AML-193 (cell line): ENCODE data around the gene SLC19A2.
A peak's percentile ranks its signal among the peaks of the same experiment; 100 is the strongest.

ENCODE experiments used
- DNase-seq, 2 experiments: peaks; one replicate each; lab custom pipeline; 2025; lab: John Stamatoyannopoulos, UW

The SLC19A2 gene

DNA sequence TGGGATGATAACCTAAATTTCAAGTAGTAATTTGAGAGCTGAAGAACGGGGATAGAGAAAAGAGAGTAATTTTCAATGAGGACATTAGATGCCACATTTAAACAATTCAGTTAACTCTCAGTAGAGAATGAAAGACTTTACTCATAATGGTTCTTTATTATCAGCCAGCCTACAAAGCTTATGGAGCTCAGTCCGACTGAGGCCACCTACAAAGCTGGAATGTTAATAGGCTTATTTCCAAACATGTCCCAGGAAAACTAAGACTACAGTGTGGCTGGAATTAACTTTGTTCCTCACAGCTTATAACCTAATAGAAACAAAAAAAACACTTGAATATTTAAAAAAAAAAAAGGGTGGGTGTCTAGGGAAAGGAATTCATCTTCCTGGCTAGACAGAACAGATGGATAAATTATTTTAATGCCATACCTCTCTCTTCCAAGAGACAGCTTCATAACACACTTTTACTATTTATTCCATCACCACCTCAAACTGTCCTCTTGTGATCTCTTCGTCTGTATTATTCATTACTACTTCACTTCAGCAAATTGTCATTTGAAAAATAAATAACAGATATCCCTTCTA lies 9.8 kb downstream of the SLC19A2 start:
- no peak for DNase-seq

DNA sequence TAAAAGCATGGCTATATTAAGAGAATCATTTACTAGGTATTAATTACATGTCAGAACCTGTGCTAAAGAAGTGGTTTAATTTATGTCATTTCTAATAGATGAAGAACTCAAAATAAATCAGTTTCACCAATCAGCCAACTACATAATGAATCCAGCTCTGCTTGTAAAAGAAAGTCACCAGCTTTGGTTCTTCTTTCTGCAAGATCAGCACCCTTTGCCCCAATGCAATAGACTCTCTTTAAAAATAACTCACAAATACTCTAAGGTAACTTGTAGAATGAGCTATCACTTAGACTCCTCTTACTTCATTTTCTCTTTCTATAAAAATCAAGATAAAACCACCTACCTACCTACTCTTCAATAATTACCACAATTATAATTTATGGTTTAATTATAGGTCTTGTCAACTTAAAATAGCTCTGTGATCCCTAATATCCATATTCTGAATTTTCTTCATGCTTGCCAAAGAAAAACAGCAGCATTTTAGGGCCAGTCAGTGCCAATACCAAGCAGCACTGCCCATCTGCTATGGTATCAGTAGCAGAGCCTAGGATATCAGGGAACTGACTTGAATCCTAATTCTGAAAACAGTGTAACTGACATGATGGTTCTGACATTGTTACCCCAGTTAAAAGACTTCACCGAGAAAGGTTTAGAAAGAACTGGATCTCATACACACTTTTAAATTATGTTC lies 11.3 kb downstream of the SLC19A2 start:
- no peak for DNase-seq

DNA sequence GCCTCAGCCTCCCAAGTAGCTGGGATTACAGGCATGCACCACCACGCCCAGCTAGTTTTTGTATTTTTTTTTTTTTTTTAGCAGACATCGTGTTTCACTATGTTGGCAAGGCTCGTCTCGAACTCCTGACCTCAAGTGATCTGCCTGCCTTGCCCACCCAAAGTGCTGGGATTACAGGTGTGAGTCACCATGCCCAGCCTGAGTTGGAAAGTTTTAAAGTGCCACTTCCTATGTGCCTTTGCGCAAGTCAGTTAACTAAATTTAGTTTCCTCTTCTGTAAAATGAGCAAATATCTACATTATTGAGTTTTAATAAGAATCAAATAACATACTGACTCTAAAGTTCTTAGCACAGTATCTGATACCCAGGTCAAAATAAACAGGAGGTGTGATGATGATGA lies 12.4 kb downstream of the SLC19A2 start:
- peak; percentile 50 to 66 for DNase-seq

DNA sequence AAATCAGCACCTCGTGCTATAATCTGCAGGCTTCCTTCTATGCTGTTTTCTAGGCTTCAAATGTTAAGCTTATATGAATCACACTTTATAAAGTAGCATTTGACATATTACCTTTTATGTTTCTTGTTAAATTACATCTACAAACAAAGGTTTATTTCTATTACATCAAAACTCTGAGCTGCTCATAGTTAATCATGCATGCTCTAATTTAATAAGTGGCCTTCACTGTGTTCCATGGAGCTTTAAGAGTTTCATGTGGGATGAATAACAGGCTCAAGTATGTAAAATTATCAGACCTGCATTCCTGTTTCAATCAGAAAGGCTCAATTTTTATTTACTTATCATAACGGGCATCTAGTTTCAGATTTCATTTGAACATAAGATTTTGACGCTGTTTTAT lies 13.0 kb downstream of the SLC19A2 start:
- DNase-seq, result no peak

DNA sequence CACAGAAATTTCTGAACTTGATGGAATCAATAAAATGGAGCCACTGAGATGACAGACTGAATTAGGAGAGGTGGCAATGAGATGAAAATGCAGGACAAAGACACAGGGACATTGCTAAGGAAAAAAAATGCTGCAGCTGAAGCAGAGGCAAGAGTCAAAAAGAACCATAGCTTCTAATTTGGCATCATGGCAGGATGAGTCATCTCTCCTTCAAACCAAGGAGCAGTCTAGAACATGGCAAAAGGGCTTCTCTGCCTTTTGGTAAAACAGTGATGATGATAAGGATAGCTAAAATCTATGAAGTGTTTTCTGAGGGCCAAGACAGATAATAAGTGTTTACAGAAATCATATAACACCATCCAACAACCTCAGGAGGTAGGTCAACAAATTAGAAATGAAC lies 16.8 kb downstream of the SLC19A2 start:
- DNase-seq, result no peak

DNA sequence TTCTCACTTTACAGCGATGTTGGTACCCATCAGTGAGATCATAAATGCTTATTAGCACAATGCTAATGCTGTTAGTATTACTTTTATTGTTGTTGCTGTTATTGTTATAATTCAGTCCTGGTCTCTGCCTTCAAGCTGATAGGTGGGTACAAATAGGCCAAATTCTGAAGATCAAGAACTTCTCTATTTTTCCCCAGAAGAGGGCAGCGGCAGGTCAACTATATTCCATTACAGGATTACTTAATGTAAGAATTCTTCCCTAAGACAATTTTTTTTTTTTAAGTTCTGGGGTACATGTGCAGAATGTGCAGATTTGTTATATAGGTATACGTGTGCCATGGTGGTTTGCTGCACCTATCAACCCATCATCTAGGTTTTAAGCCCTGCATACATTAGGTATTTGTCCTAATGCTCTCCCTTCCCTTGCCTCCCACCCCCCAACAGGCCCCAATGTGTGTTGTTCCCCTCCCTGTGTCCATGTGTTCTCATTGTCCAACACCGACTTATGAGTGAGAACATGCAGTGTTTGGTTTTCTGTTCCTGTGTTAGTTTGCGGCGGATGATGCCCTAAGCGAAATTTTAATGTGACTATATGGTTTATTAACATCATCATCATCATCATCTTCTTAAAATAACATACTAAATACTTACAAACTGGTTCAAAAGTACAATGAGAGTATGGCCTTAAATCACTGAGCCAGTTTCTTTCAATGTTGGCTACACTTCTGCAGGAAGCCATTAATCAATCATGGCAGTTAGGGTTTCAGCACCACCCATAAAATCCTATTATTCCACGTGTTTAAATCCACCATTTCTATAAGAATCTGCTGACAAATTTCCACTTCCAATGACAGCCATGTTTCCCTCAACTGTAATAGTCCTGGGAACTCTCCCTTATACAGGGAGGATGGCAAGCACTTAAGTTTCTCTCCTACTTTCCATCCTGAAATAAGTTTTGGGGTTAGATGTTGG lies 19.2 kb downstream of the SLC19A2 start:
- DNase-seq, result peak; percentile 53 to 61

DNA sequence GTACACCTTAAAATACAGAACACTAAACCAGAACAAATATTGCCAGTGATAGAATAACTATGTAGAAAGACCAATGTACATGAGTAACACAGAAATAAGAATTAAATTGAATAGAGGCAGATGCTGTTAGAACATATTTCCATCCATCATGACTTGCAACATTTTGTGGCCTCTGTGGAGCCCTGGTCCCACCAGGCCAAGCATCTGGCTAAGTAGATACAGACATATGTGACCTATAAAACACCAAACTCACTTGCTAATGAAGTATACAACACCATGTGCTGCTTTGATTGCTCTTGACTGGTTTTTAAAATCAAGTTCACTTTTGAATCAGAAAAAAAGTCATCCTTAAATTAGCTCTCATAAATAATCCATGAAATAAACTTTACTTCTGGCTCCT lies 20.5 kb downstream of the SLC19A2 start:
- no peak for DNase-seq

DNA sequence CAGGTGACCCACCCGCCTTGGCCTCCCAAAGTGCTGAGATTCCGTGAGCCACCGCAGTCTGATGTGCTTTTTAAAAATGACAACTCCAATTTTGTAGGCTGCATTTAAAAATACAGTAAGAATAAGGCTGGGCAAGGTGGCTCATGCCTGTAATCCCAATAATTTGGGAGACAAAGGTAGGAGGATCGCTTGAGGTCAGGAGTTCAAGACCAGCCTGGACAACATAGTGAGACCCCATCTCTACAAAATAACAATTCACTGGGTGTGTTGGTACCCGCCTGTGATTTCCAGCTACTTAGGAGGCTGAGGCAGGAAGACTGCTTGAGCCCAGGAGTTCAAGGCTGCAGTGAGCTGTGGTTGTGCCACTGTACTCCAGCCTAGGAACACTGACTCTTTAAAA lies 23.4 kb downstream of the SLC19A2 start:
- DNase-seq, result no peak

DNA sequence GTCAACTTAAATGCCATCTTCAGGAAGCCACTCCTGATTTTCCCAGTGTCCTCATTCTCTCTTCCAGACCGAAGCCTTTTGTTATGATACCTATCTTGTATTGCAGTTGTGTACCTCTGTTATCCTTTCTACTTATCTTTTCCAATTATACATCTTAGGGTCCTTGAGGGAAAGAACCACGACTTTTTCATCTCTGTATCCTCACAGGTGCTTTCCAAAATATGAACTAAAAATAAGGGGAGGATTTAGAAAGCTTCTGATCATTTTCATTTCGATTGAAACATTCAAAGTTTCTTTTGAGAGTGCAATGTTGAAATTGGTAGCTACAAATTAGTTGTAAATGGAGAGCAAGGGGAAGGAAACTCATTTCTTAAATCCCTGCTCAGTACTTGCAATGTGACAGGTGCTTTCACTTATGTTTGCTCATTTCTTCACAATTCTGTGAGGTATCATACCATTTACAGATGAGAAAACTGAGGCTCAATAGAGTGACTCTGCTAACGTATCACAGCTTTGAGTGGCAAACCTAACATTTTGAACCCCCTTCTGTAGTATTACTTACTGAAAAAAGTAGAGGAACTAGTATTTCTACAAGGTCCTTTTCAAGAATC lies 24.2 kb downstream of the SLC19A2 start:
- no peak for DNase-seq

DNA sequence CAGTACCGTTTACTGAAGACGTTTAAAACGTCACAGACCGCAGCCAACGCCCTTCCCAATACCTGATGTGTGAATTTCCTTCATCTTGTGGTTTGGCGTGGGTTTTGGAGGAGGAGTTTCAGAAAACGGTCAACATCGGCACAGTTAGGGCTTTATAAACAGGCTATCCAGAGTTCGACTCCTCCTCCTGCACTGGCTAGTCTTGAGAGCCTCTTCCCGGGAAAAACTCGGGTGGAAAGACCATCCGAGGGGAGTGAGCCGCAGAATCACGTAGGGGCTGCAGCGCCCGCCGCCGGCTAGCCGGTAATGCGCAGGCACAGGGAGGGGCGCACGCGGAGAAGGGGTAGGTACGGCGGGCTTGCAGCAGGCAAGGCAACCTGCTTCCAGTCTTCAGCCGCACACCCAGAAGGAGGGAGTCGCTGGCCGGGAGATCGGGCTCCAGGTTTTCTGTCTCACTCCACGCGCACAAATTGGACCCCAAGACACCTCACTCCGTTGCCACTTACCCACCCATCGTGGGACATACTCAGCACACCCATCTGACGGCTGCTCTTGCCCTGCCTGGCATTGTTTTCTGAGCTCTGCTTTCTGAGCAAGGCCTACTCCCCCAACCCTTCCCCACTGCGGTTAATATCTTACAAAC lies 25.4 kb downstream of the SLC19A2 start:
- no peak for DNase-seq

DNA sequence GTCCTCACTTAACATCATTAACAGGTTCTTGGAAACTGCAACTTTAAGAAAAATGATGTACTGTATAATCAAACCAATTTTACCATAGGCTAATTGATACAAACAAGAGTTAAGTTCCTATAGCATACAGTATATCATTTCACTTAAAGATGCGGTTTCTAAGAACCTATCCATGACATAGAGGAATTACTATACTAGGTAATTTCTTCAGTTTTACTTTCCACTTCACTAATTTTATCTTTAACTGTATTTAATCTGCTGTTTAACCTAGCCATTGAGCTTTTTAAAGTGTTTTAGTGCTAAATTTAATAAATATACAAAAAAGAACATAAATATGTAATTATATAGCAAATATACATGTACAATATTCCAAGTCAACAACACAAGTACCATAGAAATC lies 28.3 kb downstream of the SLC19A2 start:
- DNase-seq, result no peak

DNA sequence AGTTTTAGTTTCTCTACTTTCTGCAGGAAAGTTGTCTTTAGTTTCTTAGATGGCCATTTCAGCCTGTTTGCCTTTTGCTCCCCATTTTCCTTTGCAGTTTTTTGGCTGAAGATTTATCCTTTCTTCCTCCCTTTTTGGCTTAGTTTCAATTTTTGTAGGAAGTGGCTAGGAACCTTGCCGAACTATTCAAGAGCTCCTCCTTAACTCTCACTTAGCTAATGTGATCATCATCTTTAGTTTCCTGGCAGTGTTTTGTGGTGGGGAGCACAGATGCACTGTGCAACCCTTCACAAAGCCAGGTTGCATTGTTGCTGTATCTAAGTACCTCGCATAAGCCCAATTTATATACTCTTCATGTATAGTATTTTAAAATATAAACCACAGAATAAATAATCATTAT lies 29.7 kb downstream of the SLC19A2 start:
- DNase-seq, result no peak

DNA sequence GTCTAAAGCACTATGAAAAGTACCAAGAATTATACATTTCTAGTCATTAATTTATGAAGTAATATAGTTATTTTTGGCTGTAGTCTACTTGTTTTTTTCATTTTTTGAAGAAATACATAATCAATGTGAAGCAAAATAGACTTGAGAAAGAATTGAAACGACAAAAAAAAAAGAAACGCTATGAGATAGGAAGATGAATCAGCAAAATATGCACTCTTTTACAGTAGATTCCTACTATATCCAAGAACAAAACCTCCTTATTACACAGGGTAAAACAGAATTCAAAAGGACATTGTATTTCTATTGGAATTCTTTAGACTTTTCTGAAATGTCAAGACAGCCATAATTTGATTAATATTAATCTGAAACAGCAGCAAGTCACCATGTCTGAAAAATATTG lies 32.8 kb downstream of the SLC19A2 start:
- no peak for DNase-seq

DNA sequence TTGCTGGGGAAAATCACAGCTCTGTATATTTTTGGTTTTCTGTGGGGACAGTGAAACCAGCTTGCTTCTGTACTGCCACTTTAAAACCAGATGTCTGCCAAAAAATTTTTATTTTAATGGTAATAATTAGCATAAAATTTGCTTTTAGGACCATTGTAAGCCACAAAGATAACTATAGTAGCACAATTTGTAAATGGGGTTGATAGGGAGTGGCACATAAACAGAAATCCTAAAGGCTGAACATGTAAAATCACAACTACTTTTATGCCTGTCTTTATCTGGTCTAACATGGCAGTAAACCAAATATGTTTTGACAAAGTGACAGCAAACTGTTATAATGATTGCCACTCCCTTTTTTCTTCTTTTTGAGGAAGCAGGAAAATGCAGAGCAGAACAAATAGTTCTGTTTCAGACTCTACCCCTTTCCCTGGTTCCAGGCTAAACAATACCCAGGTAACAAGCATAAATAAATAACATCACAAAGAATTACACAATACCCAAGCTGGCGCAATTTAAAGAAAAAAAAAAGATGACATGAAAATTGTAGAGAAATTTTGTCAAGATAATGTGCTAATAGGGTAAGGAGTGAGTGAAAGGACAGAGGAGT lies 34.4 kb downstream of the SLC19A2 start:
- no peak for DNase-seq

DNA sequence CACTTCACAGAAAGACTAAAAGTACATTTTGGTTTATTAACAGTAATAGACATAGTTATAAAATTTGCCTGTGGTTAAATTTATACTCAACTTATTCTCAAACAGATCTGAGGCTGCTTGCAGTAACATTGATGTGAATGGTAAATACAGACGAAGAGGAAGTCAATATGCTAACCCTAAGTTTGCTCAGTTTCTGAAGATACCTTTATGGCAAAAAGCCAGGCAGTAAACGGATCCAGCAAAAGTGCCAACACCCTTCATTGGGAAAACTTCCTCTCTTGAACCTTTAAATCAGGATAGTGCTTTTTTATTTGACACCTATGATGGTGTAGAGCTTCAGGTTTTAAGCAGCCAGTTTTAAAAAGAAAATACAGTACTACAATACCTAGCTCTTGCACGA lies 41.8 kb downstream of the SLC19A2 start:
- no peak for DNase-seq

DNA sequence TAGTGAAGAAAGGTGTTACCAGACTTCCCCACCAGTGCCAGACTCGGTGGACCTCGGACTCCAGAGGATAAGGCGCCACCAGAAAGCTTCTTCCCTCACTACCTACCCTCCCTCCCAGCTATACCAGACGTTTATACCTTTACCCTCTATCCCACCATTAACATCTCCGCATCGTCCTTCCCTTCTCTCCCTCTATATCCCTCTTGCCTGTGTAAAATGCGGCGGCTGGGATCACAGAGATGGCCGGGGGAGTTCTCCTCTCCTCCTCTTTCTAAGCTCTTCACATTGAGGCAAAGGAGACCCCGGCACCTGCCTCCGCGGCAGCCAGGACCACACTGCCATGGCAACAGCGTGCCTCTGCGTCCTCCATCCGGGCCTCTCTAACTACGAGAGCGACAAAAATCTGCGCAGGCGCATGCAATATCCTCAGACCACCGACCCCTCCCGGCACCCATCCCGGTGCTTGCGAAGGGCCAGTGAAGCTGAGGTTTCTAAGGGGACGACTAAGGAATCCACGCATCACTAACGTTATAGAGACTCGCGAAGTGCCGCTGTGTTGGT lies 58.6 kb downstream of the SLC19A2 start, which contains the start of gene CCDC181:
TSS of gene CCDC181 (minus strand) at position 394 of the 561 bp plus-strand sequence. CDS start 2,547 bp downstream, outside the sequence.
- no peak for DNase-seq

DNA sequence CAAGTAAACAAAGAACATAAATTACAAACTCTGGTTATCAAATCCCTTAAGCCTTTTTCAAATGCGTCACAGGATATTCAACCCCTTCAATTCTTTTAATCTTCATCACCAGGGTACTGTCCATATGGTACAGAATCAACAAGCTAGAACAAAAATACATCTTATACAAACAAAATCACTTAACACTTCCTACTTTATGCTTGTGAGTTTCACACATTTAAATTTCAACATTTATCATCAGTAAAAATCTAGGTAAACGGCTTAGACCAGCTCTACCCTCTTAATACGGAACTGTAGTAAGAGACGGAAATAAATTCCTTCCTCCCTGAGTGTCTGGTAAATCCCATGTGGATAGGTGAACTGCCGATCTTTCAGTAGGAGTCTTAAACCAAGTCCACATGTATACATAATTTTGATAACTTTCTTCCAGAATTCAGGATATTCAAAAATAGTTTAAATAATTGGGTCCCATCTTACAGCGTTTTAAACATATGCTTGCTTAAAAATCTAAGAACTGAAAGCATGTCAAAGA lies 59.5 kb downstream of the SLC19A2 start:
- DNase-seq, result no peak

DNA sequence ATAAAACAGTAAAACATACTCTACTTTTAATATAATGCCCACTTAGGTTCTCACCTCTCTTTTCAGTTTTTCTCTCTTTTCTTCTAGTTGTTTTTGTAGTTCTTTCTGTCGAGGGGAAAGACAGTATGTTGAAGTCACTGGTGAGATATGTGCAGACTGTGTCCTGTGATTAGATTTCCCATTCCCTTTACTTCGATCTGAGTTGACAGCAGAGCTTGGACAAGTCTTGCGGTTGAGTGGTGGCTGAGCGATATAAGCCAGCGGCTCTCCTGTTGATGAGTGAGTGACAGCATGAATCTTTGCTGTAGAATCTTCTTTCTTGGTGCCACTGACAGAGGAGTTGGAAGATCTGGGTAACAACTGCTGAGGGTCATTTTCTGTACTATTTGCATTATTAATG lies 64.4 kb downstream of the SLC19A2 start:
- DNase-seq, result no peak

DNA sequence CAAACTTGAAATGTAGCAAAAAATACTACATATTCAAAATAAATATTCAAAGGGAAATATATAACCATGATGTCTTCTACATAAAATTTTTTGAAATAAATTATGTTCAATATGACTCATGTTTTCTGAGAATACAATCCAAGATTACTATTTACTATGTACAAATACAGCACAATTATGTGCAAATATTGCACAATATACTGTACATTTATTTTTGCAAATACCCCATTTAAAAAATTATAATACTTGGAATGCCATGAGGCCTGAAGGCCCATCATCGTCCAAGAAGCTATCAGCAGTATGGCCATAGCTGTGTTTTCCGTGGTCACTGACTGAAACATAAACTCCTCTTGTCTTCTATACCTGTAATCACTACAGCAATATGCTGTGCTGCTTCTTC lies 70.8 kb downstream of the SLC19A2 start:
- no peak for DNase-seq
